Adrenal gland (tissue), 5 donors: ENCODE measurements around the gene PEX10.

Experiments used
- POLR2A ChIP-seq, 2 donors: fragments of 450-650 bp; IDR thresholded peaks; one replicate each; pipeline ENCODE4 v1.6.1; 2017; ENCODE audit warnings: antibody characterized with exemption in 2 of 2, mild to moderate bottlenecking in 2 of 2, moderate library complexity in 1 of 2
- TF ChIP-seq, protein P1 (sequence below), 6 experiments: fragments of 450-650 bp in 4 of 6; fragments of 200-600 bp in 2 of 6; sonication (generic) in 1 of 6; IDR thresholded peaks; 1 replicate in 5 of 6; 2 replicates in 1 of 6; pipeline versions ENCODE4 v1.5.1 to v1.8.0; 2016 to 2021; ENCODE audit warnings: antibody characterized with exemption in 6 of 6, mild to moderate bottlenecking in 2 of 6, moderate library complexity in 1 of 6
- donor health status: DM: no; HTN: no; CAD: no.

DNA sequence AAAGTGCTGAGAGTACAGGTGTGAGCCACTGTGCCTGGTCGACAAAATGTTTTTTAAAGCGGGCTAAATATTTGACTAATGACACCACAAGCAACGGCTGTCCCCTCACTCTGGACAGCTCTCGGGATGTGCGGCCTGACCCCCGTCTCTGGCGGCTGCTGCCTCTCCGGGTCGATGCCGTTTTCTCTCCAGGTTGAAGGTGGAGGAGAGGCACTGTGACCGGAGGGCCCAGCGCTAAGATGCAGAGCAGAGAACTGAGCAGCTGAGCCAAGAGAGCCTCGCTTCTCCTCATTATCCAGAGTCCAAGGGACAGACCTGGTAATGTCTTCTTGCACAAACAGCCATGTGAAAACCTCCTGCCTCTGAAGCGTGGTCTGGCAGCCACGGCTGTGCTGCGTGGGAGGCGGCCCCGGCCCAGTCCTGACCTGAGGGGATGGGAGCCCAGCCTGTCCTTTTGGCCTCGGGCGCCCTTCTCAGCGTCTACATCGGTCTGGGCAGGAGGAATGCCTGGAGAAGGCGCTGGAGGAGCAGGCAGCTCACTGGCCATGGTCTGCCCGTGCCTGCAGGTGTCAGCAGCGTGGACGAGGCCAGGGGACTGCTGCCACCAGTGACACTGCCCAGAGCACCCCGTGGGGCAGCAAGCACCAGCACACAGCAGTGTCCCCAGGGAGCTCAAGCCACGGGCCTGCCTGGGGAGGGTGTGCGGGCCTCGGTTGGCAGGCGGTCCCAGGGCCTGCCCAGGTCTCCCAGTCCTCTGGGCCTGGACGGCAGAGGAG, 31.4 kb downstream of the PEX10 start:
- TF ChIP-seq, protein P1, sequence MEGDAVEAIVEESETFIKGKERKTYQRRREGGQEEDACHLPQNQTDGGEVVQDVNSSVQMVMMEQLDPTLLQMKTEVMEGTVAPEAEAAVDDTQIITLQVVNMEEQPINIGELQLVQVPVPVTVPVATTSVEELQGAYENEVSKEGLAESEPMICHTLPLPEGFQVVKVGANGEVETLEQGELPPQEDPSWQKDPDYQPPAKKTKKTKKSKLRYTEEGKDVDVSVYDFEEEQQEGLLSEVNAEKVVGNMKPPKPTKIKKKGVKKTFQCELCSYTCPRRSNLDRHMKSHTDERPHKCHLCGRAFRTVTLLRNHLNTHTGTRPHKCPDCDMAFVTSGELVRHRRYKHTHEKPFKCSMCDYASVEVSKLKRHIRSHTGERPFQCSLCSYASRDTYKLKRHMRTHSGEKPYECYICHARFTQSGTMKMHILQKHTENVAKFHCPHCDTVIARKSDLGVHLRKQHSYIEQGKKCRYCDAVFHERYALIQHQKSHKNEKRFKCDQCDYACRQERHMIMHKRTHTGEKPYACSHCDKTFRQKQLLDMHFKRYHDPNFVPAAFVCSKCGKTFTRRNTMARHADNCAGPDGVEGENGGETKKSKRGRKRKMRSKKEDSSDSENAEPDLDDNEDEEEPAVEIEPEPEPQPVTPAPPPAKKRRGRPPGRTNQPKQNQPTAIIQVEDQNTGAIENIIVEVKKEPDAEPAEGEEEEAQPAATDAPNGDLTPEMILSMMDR (IDR thresholded peaks at IDR 0.05) = no peak
- no peak for TF ChIP-seq POLR2A (IDR thresholded peaks at IDR 0.05)
